GM12891 (cell line): ENCODE results near the gene MYO9A.

Experiments
- POLR2A ChIP-seq: IDR thresholded peaks from 2 replicates; pipeline ENCODE4 v1.6.1; 2011; ENCODE audit warnings: low read depth, low read length, control low read depth
- POLR2AphosphoS5 ChIP-seq: IDR thresholded peaks from 2 replicates; pipeline ENCODE4 v1.6.1; 2011; ENCODE audit warnings: low read depth, low read length, control low read depth
- POU2F2 ChIP-seq: IDR thresholded peaks from 2 replicates; pipeline ENCODE4 v1.6.1; 2011; ENCODE audit warnings: low read depth, mild to moderate bottlenecking, control low read depth, low read length, moderate library complexity
- TAF1 ChIP-seq: IDR thresholded peaks from 2 replicates; pipeline ENCODE4 v1.6.1; 2011; ENCODE audit warnings: low read depth, low read length, control low read depth

GRCh38 chr15:72166716-72167417 lies 48.9 kb upstream of the MYO9A start:
- no peak for TF ChIP-seq POLR2A
- TF ChIP-seq POLR2AphosphoS5, result no peak
- TF ChIP-seq TAF1, result no peak
- no peak for TF ChIP-seq POU2F2
